SH-SY5Y (cell line): Measurements from ENCODE around the gene HSPG2.

ENCODE experiments used
- GATA2 ChIP-seq: IDR thresholded peaks from 2 replicates; pipeline ENCODE4 v1.6.1; 2011; ENCODE audit warnings: mild to moderate bottlenecking, low read depth, low read length
- GATA3 ChIP-seq: IDR thresholded peaks from 2 replicates; pipeline ENCODE4 v1.6.1; 2011; ENCODE audit warnings: low read depth, mild to moderate bottlenecking, low read length, moderate library complexity

- TF ChIP-seq GATA3 (no peak), GATA2 (no peak)
Measured at GRCh38 chr1:21930080-21930571, 7.0 kb downstream of the HSPG2 start.
